Ectodermal cell (in vitro differentiated cells): ENCODE data around the gene NELFA.
A peak's percentile ranks its signal among the peaks of the same experiment; 100 is the strongest.

Experiments
- H3K27ac ChIP-seq: 2 replicates; pipeline ENCODE4 v1.7.0; 2013; ENCODE audit warnings: mild to moderate bottlenecking, low read depth, low read length; ENCODE audit not compliant: insufficient read depth, poor library complexity, severe bottlenecking
- H3K27me3 ChIP-seq: 2 replicates; pipeline ENCODE4 v1.7.0; 2013; ENCODE audit warnings: mild to moderate bottlenecking, low read length; ENCODE audit not compliant: insufficient read depth, control insufficient read depth, poor library complexity, severe bottlenecking
- H3K36me3 ChIP-seq: one replicate; pipeline ENCODE4 v1.7.0; 2013; ENCODE audit warnings: low read length; ENCODE audit not compliant: control insufficient read depth, insufficient read depth
- H3K4me1 ChIP-seq: one replicate; pipeline ENCODE4 v1.7.0; 2013; ENCODE audit warnings: low read length; ENCODE audit not compliant: control insufficient read depth, insufficient read depth
- H3K4me3 ChIP-seq: 2 replicates; pipeline ENCODE4 v1.7.0; 2013; ENCODE audit warnings: low read depth, low read length, control low read depth; ENCODE audit not compliant: insufficient read depth
- H3K9me3 ChIP-seq: 2 replicates; pipeline ENCODE4 v1.7.0; 2013; ENCODE audit warnings: mild to moderate bottlenecking, low read length, moderate library complexity; ENCODE audit not compliant: control insufficient read depth
- WGBS, 2 experiments: methylation state at CpG; one replicate each; pipeline ENCODE4 v1.1.7; 2013; ENCODE audit warnings: missing lambda C conversion rate in 2 of 2; 5-methylcytosine and 5-hydroxymethylcytosine counted together

The NELFA gene

GRCh38 chr4:2046031-2046961 is 37.5 kb upstream of the NELFA start:
- Histone ChIP-seq H3K27me3 (peaks cover 21% of the 10 kb centered on the region), H3K4me1 (no peaks in the 10 kb centered on the region), H3K36me3 (peaks cover 6% of the 10 kb centered on the region), H3K27ac (no peak overlapping the region), H3K4me3 (no peak overlapping the region), H3K9me3 (no peaks in the 10 kb centered on the region)
- 84 to 85% methylated on average over 28 of the region's 28 CpGs for WGBS, 2 experiments

GRCh38 chr4:2045518-2045951 is 36.8 kb upstream of the NELFA start:
- H3K4me3 ChIP-seq: no peak overlapping the region
- peaks cover 25% of the 10 kb centered on the region for H3K27me3 ChIP-seq
- H3K36me3 ChIP-seq: peaks cover 6% of the 10 kb centered on the region

GRCh38 chr4:2044542-2045517 is 36.1 kb upstream of the NELFA start:
- no peaks in the 10 kb centered on the region for H3K9me3 ChIP-seq
- H3K36me3 ChIP-seq: peaks cover 6% of the 10 kb centered on the region
- no peak overlapping the region for H3K4me3 ChIP-seq
- peaks cover 32% of the 10 kb centered on the region for H3K27me3 ChIP-seq
- no peaks in the 10 kb centered on the region for H3K4me1 ChIP-seq
- 92 to 94% methylated on average over 18 of the region's 18 CpGs for WGBS, 2 experiments
- H3K27ac ChIP-seq: no peak overlapping the region

More at GRCh38 chr4:2045518-2045951, 36.8 kb upstream of the NELFA start:
- 89 to 90% methylated on average over 11 of the region's 11 CpGs for WGBS, 2 experiments
- no peak overlapping the region for H3K27ac ChIP-seq
- H3K4me1 ChIP-seq: no peaks in the 10 kb centered on the region
- H3K9me3 ChIP-seq: no peaks in the 10 kb centered on the region

- no peak overlapping the region for H3K4me3 ChIP-seq
- WGBS, 2 experiments: 91 to 96% methylated on average over 6 of the region's 6 CpGs
- H3K36me3 ChIP-seq: peaks cover 6% of the 10 kb centered on the region
- H3K27me3 ChIP-seq: peaks cover 40% of the 10 kb centered on the region
- no peaks in the 10 kb centered on the region for H3K4me1 ChIP-seq
- H3K9me3 ChIP-seq: no peaks in the 10 kb centered on the region
- no peak overlapping the region for H3K27ac ChIP-seq
Measured at GRCh38 chr4:2044119-2044485, 35.3 kb upstream of the NELFA start.

- Histone ChIP-seq H3K4me1 (no peaks in the 10 kb centered on the region), H3K27ac (no peak overlapping the region), H3K4me3 (no peak overlapping the region), H3K36me3 (peaks cover 6% of the 10 kb centered on the region), H3K27me3 (peaks cover 45% of the 10 kb centered on the region), H3K9me3 (no peaks in the 10 kb centered on the region)
- WGBS, 2 experiments: 93 to 94% methylated on average over 18 of the region's 18 CpGs
Measured at GRCh38 chr4:2043396-2044118, 34.8 kb upstream of the NELFA start.

GRCh38 chr4:2042947-2043395 is 34.2 kb upstream of the NELFA start:
- no peaks in the 10 kb centered on the region for H3K4me1 ChIP-seq
- no peaks in the 10 kb centered on the region for H3K9me3 ChIP-seq
- peaks cover 6% of the 10 kb centered on the region for H3K36me3 ChIP-seq
- H3K27me3 ChIP-seq: peaks cover 49% of the 10 kb centered on the region
- peak overlapping the region; percentile 74 for H3K4me3 ChIP-seq
- 76 to 81% methylated on average over 8 of the region's 8 CpGs for WGBS, 2 experiments
- H3K27ac ChIP-seq: no peak overlapping the region

- 2 to 3% methylated on average over 80 of the region's 80 CpGs for WGBS, 2 experiments
- peak overlapping the region; percentile 74 for H3K4me3 ChIP-seq
- H3K4me1 ChIP-seq: no peaks in the 10 kb centered on the region
- H3K9me3 ChIP-seq: no peaks in the 10 kb centered on the region
- H3K27ac ChIP-seq: no peak overlapping the region
- peaks cover 6% of the 10 kb centered on the region for H3K36me3 ChIP-seq
- H3K27me3 ChIP-seq: peaks cover 49% of the 10 kb centered on the region
Measured at GRCh38 chr4:2042204-2042946, 33.6 kb upstream of the NELFA start.

- no peak overlapping the region for H3K27ac ChIP-seq
- no peaks in the 10 kb centered on the region for H3K4me1 ChIP-seq
- 1% methylated on average over 94 of the region's 94 CpGs for WGBS, 2 experiments
- H3K9me3 ChIP-seq: no peaks in the 10 kb centered on the region
- peaks cover 56% of the 10 kb centered on the region for H3K27me3 ChIP-seq
- peak overlapping the region; percentile 74 for H3K4me3 ChIP-seq
- H3K36me3 ChIP-seq: peaks cover 6% of the 10 kb centered on the region
Measured at GRCh38 chr4:2041239-2042130, 32.7 kb upstream of the NELFA start.
